ENCODE results near the gene NKAIN4. TPM values are rescaled to one million over a fixed set of nuclear protein-coding genes. Genes with fewer than 3 reads are reported as not detected.

Gene NKAIN4
- total and polyA plus RNA-seq, 4 donors = 0.05 TPM; not detected in 3

- TF ChIP-seq ATF3 (IDR thresholded peaks at IDR 0.05) (no peak), ZBTB33 (IDR thresholded peaks at IDR 0.05) (no peak)
These were observed 7.6 kb downstream of the NKAIN4 start (continued) for GRCh38 chr20:63246490-63247288.

- Histone ChIP-seq H3K27me3 (ENCODE audit: control insufficient read depth in 4 of 4, insufficient read depth in 4 of 4, low read length in 3 of 4) (peaks cover 0 to 3% (median 1%) of the 10 kb centered on the region in 4 donors), H3K4me1 (ENCODE audit: control insufficient read depth in 4 of 4, insufficient read depth in 4 of 4, low read length in 3 of 4) (no peaks in the 10 kb centered on the region), H3K4me3 (ENCODE audit: low read depth in 1 of 3, low read length in 3 of 3) (no peak overlapping the region), H3K27ac (ENCODE audit: low read depth in 1 of 2, low read length in 2 of 2) (no peak overlapping the region), H3K36me3 (ENCODE audit: control insufficient read depth in 4 of 4, insufficient read depth in 3 of 4, low read depth in 1 of 4, low read length in 3 of 4) (no peaks in the 10 kb centered on the region), H3K9ac (ENCODE audit: low read depth in 1 of 2, low read length in 2 of 2) (no peak overlapping the region), H3K9me3 (ENCODE audit: control insufficient read depth in 4 of 4, low read length in 3 of 4) (no peaks in the 10 kb centered on the region)
- 78% methylated on average over 10 of the region's 10 CpGs for WGBS
- TF ChIP-seq MAX (IDR thresholded peaks at IDR 0.05) = no peak
- no peak for TF ChIP-seq GABPA (IDR thresholded peaks at IDR 0.05 in 1 of 2, conservative IDR thresholded peaks at IDR 0.05 in 1 of 2)
- TF ChIP-seq NR2F2 (IDR thresholded peaks at IDR 0.05) = no peak
- no peak for TF ChIP-seq REST (IDR thresholded peaks at IDR 0.05)
- no peak for TF ChIP-seq ATF3 (IDR thresholded peaks at IDR 0.05)
- TF ChIP-seq TAF1 (conservative IDR thresholded peaks at IDR 0.05) = no peak
- TF ChIP-seq HNF4A (conservative IDR thresholded peaks at IDR 0.05) = no peak
- no peak for TF ChIP-seq SP1 (IDR thresholded peaks at IDR 0.05)
- DNase-seq (ENCODE audit: low spot score) = no peak
These were observed 9.8 kb downstream of the NKAIN4 start for GRCh38 chr20:63244468-63244867.

GRCh38 chr20:63243604-63244247 lies 10.5 kb downstream of the NKAIN4 start:
- Histone ChIP-seq H3K4me1 (ENCODE audit: control insufficient read depth in 4 of 4, insufficient read depth in 4 of 4, low read length in 3 of 4) (no peaks in the 10 kb centered on the region), H3K9ac (ENCODE audit: low read depth in 1 of 2, low read length in 2 of 2) (no peak overlapping the region), H3K4me3 (ENCODE audit: low read depth in 1 of 3, low read length in 3 of 3) (no peak overlapping the region), H3K27me3 (ENCODE audit: control insufficient read depth in 4 of 4, insufficient read depth in 4 of 4, low read length in 3 of 4) (peaks cover 0 to 3% (median 0%) of the 10 kb centered on the region in 4 donors), H3K27ac (ENCODE audit: low read depth in 1 of 2, low read length in 2 of 2) (no peak overlapping the region), H3K36me3 (ENCODE audit: control insufficient read depth in 4 of 4, insufficient read depth in 3 of 4, low read depth in 1 of 4, low read length in 3 of 4) (no peaks in the 10 kb centered on the region), H3K9me3 (ENCODE audit: control insufficient read depth in 4 of 4, low read length in 3 of 4) (no peaks in the 10 kb centered on the region)
- DNase-seq (ENCODE audit: low spot score) = no peak
- WGBS = 87% methylated on average over 25 of the region's 25 CpGs
- TF ChIP-seq ATF3 (IDR thresholded peaks at IDR 0.05) = no peak
